Activated naive CD4-positive, alpha-beta T cell treated with Interleukin-2 at 50 U/mL for 16 hours (primary cell): ENCODE measurements around the gene PTTG1IP.
A peak's percentile ranks its signal among the peaks of the same experiment; 100 is the strongest.

Experiments
- DNase-seq: peaks from one replicate; pipeline ENCODE4 v3.0.0-alpha.2; 2020

Gene PTTG1IP

GRCh38 chr21:44858291-44858690 lies 15.2 kb downstream of the PTTG1IP start:
- DNase-seq: no peak

- DNase-seq: no peak
Measured at GRCh38 chr21:44857127-44857892, 16.2 kb downstream of the PTTG1IP start.

GRCh38 chr21:44856131-44856530 lies 17.4 kb downstream of the PTTG1IP start:
- no peak for DNase-seq

GRCh38 chr21:44855572-44855971 lies 17.9 kb downstream of the PTTG1IP start:
- no peak for DNase-seq

GRCh38 chr21:44854664-44855446 lies 18.6 kb downstream of the PTTG1IP start:
- no peak for DNase-seq

- no peak for DNase-seq
Measured at GRCh38 chr21:44854391-44854663, 19.2 kb downstream of the PTTG1IP start.

- no peak for DNase-seq
Measured at GRCh38 chr21:44853601-44854390, 19.7 kb downstream of the PTTG1IP start.

GRCh38 chr21:44850905-44851657 lies 22.4 kb downstream of the PTTG1IP start:
- DNase-seq: no peak

GRCh38 chr21:44850208-44850800 lies 23.2 kb downstream of the PTTG1IP start:
- DNase-seq: no peak

GRCh38 chr21:44849616-44850130 lies 23.8 kb downstream of the PTTG1IP start:
- DNase-seq: no peak

- no peak for DNase-seq
Measured at GRCh38 chr21:44848821-44849521, 24.5 kb downstream of the PTTG1IP start.

GRCh38 chr21:44847261-44848056 lies 26.0 kb downstream of the PTTG1IP start:
- DNase-seq: no peak

GRCh38 chr21:44846485-44847260 lies 26.8 kb downstream of the PTTG1IP start:
- peak; percentile 34 for DNase-seq

- DNase-seq: no peak
Measured at GRCh38 chr21:44846224-44846484, 27.3 kb downstream of the PTTG1IP start.

GRCh38 chr21:44845418-44846223 lies 27.9 kb downstream of the PTTG1IP start:
- DNase-seq: peak; percentile 57

GRCh38 chr21:44844256-44844655 lies 29.2 kb downstream of the PTTG1IP start:
- no peak for DNase-seq

- DNase-seq: no peak
Measured at GRCh38 chr21:44842721-44843445, 30.6 kb downstream of the PTTG1IP start.

- no peak for DNase-seq
Measured at GRCh38 chr21:44842087-44842486, 31.4 kb downstream of the PTTG1IP start.

- no peak for DNase-seq
Measured at GRCh38 chr21:44840771-44841170, 32.7 kb downstream of the PTTG1IP start.
